HL-60 (cell line): Measurements from ENCODE around the gene ADAMTS10.

Source experiments
- GABPA ChIP-seq: IDR thresholded peaks from 2 replicates; pipeline ENCODE4 v1.6.1; 2012; ENCODE audit warnings: low read depth
- POLR2AphosphoS5 ChIP-seq: IDR thresholded peaks from 2 replicates; pipeline ENCODE4 v1.6.1; 2012; ENCODE audit warnings: low read depth
- TF ChIP-seq, protein P1 (sequence below): IDR thresholded peaks from one replicate; pipeline ENCODE4 v1.5.1; 2011; ENCODE audit warnings: low read length, control low read depth, inconsistent platforms; ENCODE audit not compliant: insufficient read depth
- TF ChIP-seq, protein P2 (sequence below): IDR thresholded peaks from 2 replicates; pipeline ENCODE4 v1.6.1; 2012; ENCODE audit warnings: low read depth; ENCODE audit not compliant: insufficient replicate concordance

GRCh38 chr19:8537099-8537498, 73.4 kb downstream of the ADAMTS10 start:
- TF ChIP-seq, protein P1, sequence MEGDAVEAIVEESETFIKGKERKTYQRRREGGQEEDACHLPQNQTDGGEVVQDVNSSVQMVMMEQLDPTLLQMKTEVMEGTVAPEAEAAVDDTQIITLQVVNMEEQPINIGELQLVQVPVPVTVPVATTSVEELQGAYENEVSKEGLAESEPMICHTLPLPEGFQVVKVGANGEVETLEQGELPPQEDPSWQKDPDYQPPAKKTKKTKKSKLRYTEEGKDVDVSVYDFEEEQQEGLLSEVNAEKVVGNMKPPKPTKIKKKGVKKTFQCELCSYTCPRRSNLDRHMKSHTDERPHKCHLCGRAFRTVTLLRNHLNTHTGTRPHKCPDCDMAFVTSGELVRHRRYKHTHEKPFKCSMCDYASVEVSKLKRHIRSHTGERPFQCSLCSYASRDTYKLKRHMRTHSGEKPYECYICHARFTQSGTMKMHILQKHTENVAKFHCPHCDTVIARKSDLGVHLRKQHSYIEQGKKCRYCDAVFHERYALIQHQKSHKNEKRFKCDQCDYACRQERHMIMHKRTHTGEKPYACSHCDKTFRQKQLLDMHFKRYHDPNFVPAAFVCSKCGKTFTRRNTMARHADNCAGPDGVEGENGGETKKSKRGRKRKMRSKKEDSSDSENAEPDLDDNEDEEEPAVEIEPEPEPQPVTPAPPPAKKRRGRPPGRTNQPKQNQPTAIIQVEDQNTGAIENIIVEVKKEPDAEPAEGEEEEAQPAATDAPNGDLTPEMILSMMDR, result no peak
- no peak for TF ChIP-seq POLR2AphosphoS5
- TF ChIP-seq, protein P2, sequence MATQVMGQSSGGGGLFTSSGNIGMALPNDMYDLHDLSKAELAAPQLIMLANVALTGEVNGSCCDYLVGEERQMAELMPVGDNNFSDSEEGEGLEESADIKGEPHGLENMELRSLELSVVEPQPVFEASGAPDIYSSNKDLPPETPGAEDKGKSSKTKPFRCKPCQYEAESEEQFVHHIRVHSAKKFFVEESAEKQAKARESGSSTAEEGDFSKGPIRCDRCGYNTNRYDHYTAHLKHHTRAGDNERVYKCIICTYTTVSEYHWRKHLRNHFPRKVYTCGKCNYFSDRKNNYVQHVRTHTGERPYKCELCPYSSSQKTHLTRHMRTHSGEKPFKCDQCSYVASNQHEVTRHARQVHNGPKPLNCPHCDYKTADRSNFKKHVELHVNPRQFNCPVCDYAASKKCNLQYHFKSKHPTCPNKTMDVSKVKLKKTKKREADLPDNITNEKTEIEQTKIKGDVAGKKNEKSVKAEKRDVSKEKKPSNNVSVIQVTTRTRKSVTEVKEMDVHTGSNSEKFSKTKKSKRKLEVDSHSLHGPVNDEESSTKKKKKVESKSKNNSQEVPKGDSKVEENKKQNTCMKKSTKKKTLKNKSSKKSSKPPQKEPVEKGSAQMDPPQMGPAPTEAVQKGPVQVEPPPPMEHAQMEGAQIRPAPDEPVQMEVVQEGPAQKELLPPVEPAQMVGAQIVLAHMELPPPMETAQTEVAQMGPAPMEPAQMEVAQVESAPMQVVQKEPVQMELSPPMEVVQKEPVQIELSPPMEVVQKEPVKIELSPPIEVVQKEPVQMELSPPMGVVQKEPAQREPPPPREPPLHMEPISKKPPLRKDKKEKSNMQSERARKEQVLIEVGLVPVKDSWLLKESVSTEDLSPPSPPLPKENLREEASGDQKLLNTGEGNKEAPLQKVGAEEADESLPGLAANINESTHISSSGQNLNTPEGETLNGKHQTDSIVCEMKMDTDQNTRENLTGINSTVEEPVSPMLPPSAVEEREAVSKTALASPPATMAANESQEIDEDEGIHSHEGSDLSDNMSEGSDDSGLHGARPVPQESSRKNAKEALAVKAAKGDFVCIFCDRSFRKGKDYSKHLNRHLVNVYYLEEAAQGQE, result no peak
- no peak for TF ChIP-seq GABPA
